ENCODE measurements around the gene CCDC138. TPM values are rescaled to one million over a fixed set of nuclear protein-coding genes. Genes with fewer than 3 reads are reported as not detected.

The CCDC138 gene
- total and polyA plus RNA-seq, 8 donors: 3.8 to 22.6 (median 18.8) TPM

DNA sequence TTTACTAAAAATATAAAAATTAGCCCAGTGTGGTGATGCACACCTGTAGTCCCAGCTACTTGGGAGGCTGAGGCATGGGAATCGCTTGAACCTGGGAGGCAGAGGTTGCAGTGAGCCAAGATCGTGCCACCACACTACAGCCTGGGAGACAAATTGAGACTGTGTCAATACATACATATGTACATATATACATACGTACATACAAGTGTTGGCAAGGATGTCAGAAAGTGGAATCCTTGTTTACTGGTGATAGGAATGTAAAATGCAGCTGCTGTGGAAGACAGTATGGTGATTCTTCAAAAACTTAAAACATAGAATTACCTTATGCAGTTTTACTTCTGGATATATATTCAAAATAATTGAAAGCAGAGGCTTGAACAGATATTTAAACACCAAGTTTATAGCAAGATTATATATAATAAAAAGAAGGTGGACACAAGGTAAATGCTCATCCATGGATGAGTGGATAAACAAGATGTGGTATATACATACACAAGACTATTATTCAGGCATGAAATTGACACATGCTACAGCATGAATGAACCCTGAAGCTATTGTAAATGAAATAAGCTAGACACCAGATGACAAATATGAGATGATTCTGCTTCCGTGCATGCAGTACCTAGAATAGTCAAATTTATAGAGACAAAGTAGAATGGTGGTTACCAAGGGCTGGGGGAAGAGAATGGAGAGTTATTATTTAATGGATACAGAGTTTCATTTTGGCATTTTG is 43.2 kb downstream of the CCDC138 start:
- TF ChIP-seq, protein P1, sequence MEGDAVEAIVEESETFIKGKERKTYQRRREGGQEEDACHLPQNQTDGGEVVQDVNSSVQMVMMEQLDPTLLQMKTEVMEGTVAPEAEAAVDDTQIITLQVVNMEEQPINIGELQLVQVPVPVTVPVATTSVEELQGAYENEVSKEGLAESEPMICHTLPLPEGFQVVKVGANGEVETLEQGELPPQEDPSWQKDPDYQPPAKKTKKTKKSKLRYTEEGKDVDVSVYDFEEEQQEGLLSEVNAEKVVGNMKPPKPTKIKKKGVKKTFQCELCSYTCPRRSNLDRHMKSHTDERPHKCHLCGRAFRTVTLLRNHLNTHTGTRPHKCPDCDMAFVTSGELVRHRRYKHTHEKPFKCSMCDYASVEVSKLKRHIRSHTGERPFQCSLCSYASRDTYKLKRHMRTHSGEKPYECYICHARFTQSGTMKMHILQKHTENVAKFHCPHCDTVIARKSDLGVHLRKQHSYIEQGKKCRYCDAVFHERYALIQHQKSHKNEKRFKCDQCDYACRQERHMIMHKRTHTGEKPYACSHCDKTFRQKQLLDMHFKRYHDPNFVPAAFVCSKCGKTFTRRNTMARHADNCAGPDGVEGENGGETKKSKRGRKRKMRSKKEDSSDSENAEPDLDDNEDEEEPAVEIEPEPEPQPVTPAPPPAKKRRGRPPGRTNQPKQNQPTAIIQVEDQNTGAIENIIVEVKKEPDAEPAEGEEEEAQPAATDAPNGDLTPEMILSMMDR (IDR thresholded peaks at IDR 0.05): no peak
- H3K27ac ChIP-seq: no peak overlapping the region
- peaks cover 0 to 3% of the 10 kb centered on the region in 2 donors for H3K4me1 ChIP-seq
- ATAC-seq (no peak), DNase-seq (no peak)
- H3K27me3 ChIP-seq: no peaks in the 10 kb centered on the region
- no peaks in the 10 kb centered on the region for H3K36me3 ChIP-seq
- intact Hi-C loops (cut with DNase I): no loop called here
- no peaks in the 10 kb centered on the region for H3K9me3 ChIP-seq
- H3K4me3 ChIP-seq: no peak overlapping the region

- Histone ChIP-seq H3K9me3 (peaks cover 0 to 16% of the 10 kb centered on the region in 2 donors), H3K27me3 (no peaks in the 10 kb centered on the region), H3K27ac (no peak overlapping the region), H3K4me1 (peaks cover 0 to 3% of the 10 kb centered on the region in 2 donors), H3K4me3 (no peak overlapping the region), H3K36me3 (no peaks in the 10 kb centered on the region)
- intact Hi-C loops (cut with DNase I): no loop called here
- DNase-seq: peak in 2 of 4 donors; percentile 26 to 41
- ATAC-seq: peak; percentile 23
- TF ChIP-seq, protein P1 (IDR thresholded peaks at IDR 0.05): no peak
These were observed 46.6 kb downstream of the CCDC138 start for GRCh38 chr2:108833219-108833618.

- H3K4me1 ChIP-seq: peaks cover 0 to 3% of the 10 kb centered on the region in 2 donors
- no peaks in the 10 kb centered on the region for H3K36me3 ChIP-seq
- H3K4me3 ChIP-seq: no peak overlapping the region
- TF ChIP-seq, protein P1 (IDR thresholded peaks at IDR 0.05): no peak
- intact Hi-C loops (cut with DNase I): no loop called here
- peaks cover 0 to 21% of the 10 kb centered on the region in 2 donors for H3K9me3 ChIP-seq
- no peaks in the 10 kb centered on the region for H3K27me3 ChIP-seq
- H3K27ac ChIP-seq: no peak overlapping the region
- DNase-seq (no peak), ATAC-seq (no peak)
These were observed 48.0 kb downstream of the CCDC138 start for GRCh38 chr2:108834620-108835019.

GRCh38 chr2:108835040-108835439 is 48.5 kb downstream of the CCDC138 start:
- DNase-seq (no peak), ATAC-seq (no peak)
- no peaks in the 10 kb centered on the region for H3K27me3 ChIP-seq
- H3K9me3 ChIP-seq: peaks cover 0 to 24% of the 10 kb centered on the region in 2 donors
- intact Hi-C loops (cut with DNase I): no loop called here
- peaks cover 0 to 3% of the 10 kb centered on the region in 2 donors for H3K4me1 ChIP-seq
- no peaks in the 10 kb centered on the region for H3K36me3 ChIP-seq
- TF ChIP-seq, protein P1 (IDR thresholded peaks at IDR 0.05): no peak
- H3K27ac ChIP-seq: no peak overlapping the region
- H3K4me3 ChIP-seq: no peak overlapping the region

DNA sequence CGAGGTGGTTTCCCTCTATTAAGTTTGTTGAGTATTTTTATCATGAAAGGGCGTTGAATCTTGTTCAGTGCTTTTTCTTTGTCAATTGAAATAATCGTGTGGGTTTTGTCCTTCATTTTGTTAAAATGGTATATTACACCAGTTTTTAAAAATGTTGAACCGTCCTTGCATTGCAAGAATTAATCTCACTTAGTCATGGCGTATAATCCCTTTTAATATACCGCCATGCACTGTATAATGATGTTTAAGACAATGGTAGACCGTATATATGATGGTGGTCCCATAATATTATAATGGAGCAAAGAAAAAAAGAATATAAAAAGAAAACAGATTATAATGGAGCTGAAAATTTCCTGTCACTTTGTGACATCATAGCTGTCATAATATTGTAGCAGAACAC is 50.6 kb downstream of the CCDC138 start:
- Histone ChIP-seq H3K9me3 (peaks cover 0 to 27% of the 10 kb centered on the region in 2 donors), H3K27ac (no peak overlapping the region), H3K36me3 (no peaks in the 10 kb centered on the region), H3K27me3 (no peaks in the 10 kb centered on the region), H3K4me1 (peaks cover 0 to 3% of the 10 kb centered on the region in 2 donors), H3K4me3 (no peak overlapping the region)
- TF ChIP-seq, protein P1 (IDR thresholded peaks at IDR 0.05): no peak
- DNase-seq: no peak
- intact Hi-C loops (cut with DNase I): no loop called here
- ATAC-seq: no peak
